CD4-positive, alpha-beta T cell treated with Interleukin-6 at 100 ng/mL for 8 hours (primary cell): ENCODE measurements around the gene MOB2.
"Not testable (repeated sequence)": the region's sequence is repeated elsewhere in the genome, so short reads cannot be mapped to it uniquely, and the experiment has no call there.

Experiments used
- DNase-seq: peaks from one replicate; pipeline ENCODE4 v3.0.0-alpha.2; 2020; ENCODE audit warnings: mixed read lengths, low spot score

Gene MOB2

GRCh38 chr11:1442163-1442562, 44.4 kb downstream of the MOB2 start:
- no peak for DNase-seq

- DNase-seq: no peak
These were observed 46.1 kb downstream of the MOB2 start for GRCh38 chr11:1440496-1440895.

GRCh38 chr11:1440066-1440465, 46.5 kb downstream of the MOB2 start:
- no peak for DNase-seq

GRCh38 chr11:1439341-1439740, 47.2 kb downstream of the MOB2 start:
- no peak for DNase-seq

GRCh38 chr11:1438967-1439330, 47.6 kb downstream of the MOB2 start:
- DNase-seq: no peak

GRCh38 chr11:1438261-1438966, 48.2 kb downstream of the MOB2 start:
- no peak for DNase-seq

GRCh38 chr11:1437500-1437899, 49.1 kb downstream of the MOB2 start:
- no peak for DNase-seq

GRCh38 chr11:1436468-1437039, 50.0 kb downstream of the MOB2 start:
- DNase-seq: no peak

- DNase-seq: no peak
These were observed 50.6 kb downstream of the MOB2 start for GRCh38 chr11:1435820-1436467.

GRCh38 chr11:1435479-1435819, 51.1 kb downstream of the MOB2 start:
- not testable (repeated sequence) for DNase-seq

- DNase-seq: no peak
These were observed 52.5 kb downstream of the MOB2 start for GRCh38 chr11:1433977-1434640.

- no peak for DNase-seq
These were observed 53.0 kb downstream of the MOB2 start for GRCh38 chr11:1433568-1433967.

- no peak for DNase-seq
These were observed 57.7 kb downstream of the MOB2 start for GRCh38 chr11:1428762-1429316.

GRCh38 chr11:1425439-1425838, 61.1 kb downstream of the MOB2 start:
- DNase-seq: no peak

GRCh38 chr11:1425006-1425405, 61.6 kb downstream of the MOB2 start:
- DNase-seq: no peak

- not testable (repeated sequence) for DNase-seq
These were observed 63.2 kb downstream of the MOB2 start for GRCh38 chr11:1423406-1423805.

- no peak for DNase-seq
These were observed 63.6 kb downstream of the MOB2 start for GRCh38 chr11:1422981-1423380.

- DNase-seq: no peak
These were observed 64.1 kb downstream of the MOB2 start for GRCh38 chr11:1422481-1422880.

- no peak for DNase-seq
These were observed 65.3 kb downstream of the MOB2 start for GRCh38 chr11:1421291-1421690.

GRCh38 chr11:1419811-1420210, 66.8 kb downstream of the MOB2 start:
- DNase-seq: no peak
